DMS153 treated with DMSO at 0.1 percent for 48 hours (cell line): ENCODE results near the gene HSD17B8.

ENCODE experiments used
- DNase-seq: peaks from one replicate; lab custom pipeline; 2025; ENCODE audit not compliant: unreplicated experiment; lab: John Stamatoyannopoulos, UW

HSD17B8 gene

DNA sequence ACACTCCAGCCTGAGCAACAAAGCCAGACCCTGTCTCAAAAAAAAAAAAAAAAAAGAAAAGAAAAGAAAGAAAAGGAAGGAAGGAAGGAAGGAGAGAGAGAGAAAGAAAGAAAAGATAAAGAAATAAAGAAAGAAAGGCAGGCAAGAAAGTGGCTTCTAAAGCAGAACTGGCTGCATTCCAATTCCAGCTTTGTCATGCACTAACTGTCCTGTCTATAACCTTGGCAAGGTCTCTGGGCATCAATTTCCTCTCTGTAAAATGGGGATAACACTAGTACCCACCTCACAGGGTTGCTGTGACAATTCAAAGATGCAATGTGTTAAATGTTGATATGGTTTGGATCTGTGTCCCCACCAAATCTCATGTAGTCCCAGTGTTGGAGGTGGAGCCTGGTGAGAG is 31.9 kb downstream of the HSD17B8 start:
- DNase-seq = no peak

- no peak for DNase-seq
Observed at GRCh38 chr6:33236852-33237251, 32.4 kb downstream of the HSD17B8 start.

- DNase-seq = no peak
Observed at GRCh38 chr6:33237741-33238140, 33.3 kb downstream of the HSD17B8 start.

GRCh38 chr6:33241968-33242367 is 37.5 kb downstream of the HSD17B8 start:
- no peak for DNase-seq

DNA sequence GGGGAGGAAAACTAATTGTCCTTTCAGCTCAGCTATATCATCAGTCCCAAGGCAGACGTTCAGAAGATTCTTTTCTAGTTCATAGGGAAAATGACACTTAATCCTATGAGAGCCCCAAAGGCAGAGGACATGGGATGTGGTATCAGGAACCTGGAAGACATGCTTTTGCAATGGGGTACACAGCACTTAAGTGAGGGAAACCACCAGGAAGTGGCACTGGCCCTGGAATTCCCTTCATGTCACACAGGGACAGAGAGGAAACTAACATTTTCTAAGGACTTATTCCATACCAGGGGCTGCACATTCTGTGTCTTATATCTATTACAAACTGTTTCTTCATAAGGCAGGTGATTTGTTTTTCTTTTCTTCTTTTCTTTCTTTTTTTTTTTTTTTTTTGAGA is 39.0 kb downstream of the HSD17B8 start:
- DNase-seq = no peak

DNA sequence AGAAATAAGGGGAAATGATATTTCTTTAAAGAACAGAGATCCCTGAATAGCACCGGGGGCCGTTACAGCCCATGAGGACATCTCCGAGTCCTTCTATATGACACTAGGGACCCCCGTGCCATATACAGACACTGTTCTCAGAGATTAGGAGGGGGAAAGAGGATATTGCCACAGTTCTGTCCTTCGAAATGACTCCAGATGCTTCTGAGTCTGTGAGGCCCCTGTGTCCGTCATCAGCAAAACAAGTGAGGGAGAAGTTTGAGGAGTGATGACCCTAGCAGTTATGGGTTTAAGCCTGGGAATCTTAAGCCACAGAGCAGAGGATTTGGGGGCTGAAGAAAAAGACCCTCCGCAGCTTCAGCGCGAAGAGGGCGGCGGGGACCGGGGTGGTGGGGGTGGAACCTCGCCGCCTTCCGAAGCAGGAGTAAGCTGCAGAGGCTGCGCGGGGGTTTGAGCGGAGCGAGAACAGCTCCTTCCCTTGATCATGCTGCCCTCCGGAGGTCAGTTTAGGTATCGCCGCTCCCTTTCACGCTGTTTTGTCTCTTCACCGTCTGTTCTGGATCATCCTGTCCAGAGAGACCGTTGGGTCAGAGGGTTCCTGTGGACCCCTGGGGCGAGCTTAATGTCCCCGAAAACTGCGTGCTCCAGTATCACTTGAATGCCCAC is 43.7 kb downstream of the HSD17B8 start:
- DNase-seq = peak; percentile 77

- no peak for DNase-seq
Observed at GRCh38 chr6:33248643-33248931, 44.1 kb downstream of the HSD17B8 start.

DNA sequence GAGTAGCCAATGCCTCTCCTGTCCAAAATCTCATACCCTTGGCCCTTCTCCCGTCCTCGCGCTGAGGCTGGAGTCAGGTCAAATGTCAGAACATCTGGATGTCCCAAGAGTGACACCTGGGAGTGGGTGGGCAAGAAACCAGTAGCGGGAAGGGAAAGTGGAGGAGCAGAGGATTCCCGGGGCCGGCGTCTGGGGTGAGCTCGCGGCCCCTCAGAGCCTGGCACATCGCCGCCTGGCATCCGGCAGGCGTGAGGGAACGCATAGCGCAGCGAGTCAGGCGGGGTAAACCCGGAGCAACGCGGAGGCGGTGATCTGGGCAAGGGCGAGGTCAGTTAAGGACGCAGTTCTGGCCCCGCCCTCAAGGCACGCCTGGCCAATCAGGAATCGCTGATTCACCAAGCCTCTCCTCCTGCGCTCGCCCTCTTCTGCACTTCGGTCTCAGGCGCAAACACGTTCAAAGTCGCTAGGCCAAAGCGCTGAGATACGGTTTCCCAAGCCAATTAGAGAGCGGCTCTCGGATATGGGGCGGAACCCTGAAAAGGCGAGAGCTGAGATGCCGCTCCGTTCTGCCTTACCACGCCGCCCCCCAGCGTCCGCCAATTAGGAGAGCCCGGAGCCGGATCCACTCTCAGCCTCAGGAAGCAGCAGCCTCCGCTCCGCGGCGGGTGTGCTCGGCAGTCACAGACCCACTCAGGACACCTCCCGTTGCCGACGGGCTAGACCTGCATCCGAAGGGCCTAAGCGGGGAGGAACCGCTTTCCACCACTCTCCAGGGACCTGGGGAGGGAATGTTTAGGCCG is 44.7 kb downstream of the HSD17B8 start:
- DNase-seq = peak; percentile 98

DNA sequence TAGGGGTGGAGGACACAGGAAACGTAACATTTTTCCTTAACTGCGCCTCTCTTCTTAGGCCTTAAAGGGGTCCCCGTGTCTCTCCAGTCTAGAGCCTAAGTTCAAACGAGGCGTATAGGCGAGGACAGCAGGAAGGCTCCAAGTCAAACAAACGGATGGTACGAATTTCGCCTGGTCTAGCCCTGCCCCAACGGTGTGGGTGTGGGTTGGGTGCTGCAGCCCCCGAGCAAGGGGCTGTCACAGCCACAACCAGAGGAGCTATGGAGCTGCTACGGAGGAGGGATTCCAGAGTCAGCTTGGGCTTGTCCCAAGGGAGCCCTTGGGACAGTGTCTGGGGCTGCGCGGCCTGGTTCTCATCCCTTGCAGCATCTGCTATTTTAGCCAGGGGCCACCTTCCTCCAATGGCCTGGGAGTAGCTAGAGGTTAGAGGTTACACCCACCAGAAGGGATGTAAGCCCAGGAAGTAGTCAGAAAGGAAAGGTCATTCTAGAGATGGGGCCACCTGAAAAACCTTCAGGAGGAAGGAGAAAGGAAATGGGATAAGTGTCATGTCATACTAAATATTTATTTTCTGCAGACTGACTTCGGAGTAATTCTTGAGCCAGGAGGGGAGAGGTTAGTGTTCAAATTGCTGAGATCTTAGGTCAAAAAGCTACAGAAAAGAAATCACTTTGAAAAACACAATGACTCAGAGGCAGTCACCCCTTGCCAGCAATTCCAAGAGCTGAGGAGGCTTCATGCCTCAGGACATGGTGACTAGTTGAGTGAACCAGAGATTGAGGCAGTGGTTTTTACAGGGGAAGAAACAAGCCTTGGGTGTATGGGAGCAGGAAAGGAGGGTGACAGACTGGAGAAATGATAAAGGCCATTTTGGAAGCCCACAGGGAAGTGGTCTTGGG is 45.5 kb downstream of the HSD17B8 start:
- peak; percentile 11 for DNase-seq

DNA sequence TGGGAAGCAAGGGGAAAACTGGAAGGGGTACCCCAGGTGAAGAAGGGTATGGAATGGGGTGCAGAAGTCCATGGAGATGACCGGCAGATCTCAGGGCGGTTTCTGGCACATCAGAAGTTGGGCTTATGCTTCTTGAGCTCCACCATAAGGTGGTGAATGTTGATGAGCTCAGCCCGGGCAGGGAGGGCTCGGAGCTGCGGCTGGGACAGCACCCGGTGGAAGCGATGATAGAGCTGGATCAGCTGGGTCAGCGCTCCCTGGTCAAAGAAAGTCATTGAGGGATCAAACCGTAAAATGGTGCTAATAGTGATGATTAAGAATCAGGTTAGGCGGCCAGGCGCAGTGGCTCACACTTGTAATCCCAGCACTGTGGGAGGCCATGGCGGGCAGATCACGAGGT is 46.3 kb downstream of the HSD17B8 start:
- DNase-seq = no peak

GRCh38 chr6:33251395-33252012 is 47.0 kb downstream of the HSD17B8 start:
- no peak for DNase-seq

DNA sequence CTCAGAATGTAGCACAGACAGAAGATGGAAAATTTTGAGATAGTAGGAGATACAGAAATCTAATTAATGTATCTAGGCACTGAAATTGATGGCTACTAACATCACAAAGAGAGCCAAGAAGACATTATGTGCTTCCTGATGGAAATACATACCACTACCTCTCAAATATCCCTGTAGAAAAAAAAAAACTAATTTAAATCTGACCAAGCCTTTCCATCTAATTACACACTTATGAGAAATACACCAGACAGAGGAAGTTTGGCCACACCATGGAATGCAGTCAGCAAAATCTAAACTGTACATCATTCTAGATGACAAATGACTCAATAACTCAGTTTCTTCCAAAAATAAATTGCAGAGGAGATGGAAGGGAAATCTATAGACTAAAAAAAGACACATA is 48.3 kb downstream of the HSD17B8 start:
- DNase-seq = no peak

GRCh38 chr6:33254591-33254990 is 50.1 kb downstream of the HSD17B8 start:
- DNase-seq = no peak
